SW480 (cell line): ENCODE data around the gene AUTS2.
"Not testable (repeated sequence)": the region's sequence is repeated elsewhere in the genome, so short reads cannot be mapped to it uniquely, and the experiment has no call there.

Experiments used
- DNase-seq: peaks from one replicate; pipeline ENCODE4 v3.0.0-alpha.2; 2016; ENCODE audit warnings: low spot score

AUTS2 gene

GRCh38 chr7:70352906-70353305, 754.6 kb downstream of the AUTS2 start:
- no peak for DNase-seq

- no peak for DNase-seq
These were observed 755.2 kb downstream of the AUTS2 start for GRCh38 chr7:70353330-70353945.

GRCh38 chr7:70353946-70354335, 755.7 kb downstream of the AUTS2 start:
- DNase-seq, result no peak

- DNase-seq, result no peak
These were observed 756.3 kb downstream of the AUTS2 start for GRCh38 chr7:70354409-70355169.

GRCh38 chr7:70355198-70356020, 757.1 kb downstream of the AUTS2 start:
- DNase-seq, result no peak

GRCh38 chr7:70356085-70356786, 758.0 kb downstream of the AUTS2 start:
- DNase-seq, result no peak

- DNase-seq, result no peak
These were observed 758.6 kb downstream of the AUTS2 start for GRCh38 chr7:70356787-70357328.

- DNase-seq, result no peak
These were observed 762.3 kb downstream of the AUTS2 start for GRCh38 chr7:70360557-70360956.

GRCh38 chr7:70361821-70362220, 763.5 kb downstream of the AUTS2 start:
- no peak for DNase-seq

GRCh38 chr7:70364393-70364792, 766.1 kb downstream of the AUTS2 start:
- not testable (repeated sequence) for DNase-seq

- no peak for DNase-seq
These were observed 773.4 kb downstream of the AUTS2 start for GRCh38 chr7:70371652-70372051.

- DNase-seq, result no peak
These were observed 774.7 kb downstream of the AUTS2 start for GRCh38 chr7:70372768-70373515.

GRCh38 chr7:70374772-70375533, 776.7 kb downstream of the AUTS2 start:
- DNase-seq, result no peak

- DNase-seq, result peak; percentile 36
These were observed 778.3 kb downstream of the AUTS2 start for GRCh38 chr7:70376561-70377031.

- no peak for DNase-seq
These were observed 779.7 kb downstream of the AUTS2 start for GRCh38 chr7:70377957-70378356.

GRCh38 chr7:70379210-70379609, 780.9 kb downstream of the AUTS2 start:
- no peak for DNase-seq

GRCh38 chr7:70380421-70381015, 782.2 kb downstream of the AUTS2 start:
- DNase-seq, result no peak

GRCh38 chr7:70383066-70383782, 784.9 kb downstream of the AUTS2 start:
- DNase-seq, result no peak

- DNase-seq, result no peak
These were observed 785.7 kb downstream of the AUTS2 start for GRCh38 chr7:70384024-70384423.
